Nephron progenitor cell (in vitro differentiated cells): ENCODE data around the gene GPS1.
"Not testable (repeated sequence)": the region's sequence is repeated elsewhere in the genome, so short reads cannot be mapped to it uniquely, and the experiment has no call there.

ENCODE experiments used
- DNase-seq: peaks from one replicate; pipeline ENCODE4 v3.0.0; 2021
- H3K27ac Mint-ChIP-seq: 2 replicates; pipeline ENCODE4 v1.8.0; 2021; ENCODE audit warnings: mild to moderate bottlenecking, moderate library complexity, mixed read lengths
- H3K27me3 Mint-ChIP-seq: 2 replicates; pipeline ENCODE4 v1.8.0; 2021; ENCODE audit warnings: mild to moderate bottlenecking, low read depth, mixed read lengths; ENCODE audit not compliant: poor library complexity
- H3K36me3 Mint-ChIP-seq: 2 replicates; pipeline ENCODE4 v1.8.0; 2021; ENCODE audit warnings: low read depth, mixed read lengths
- H3K4me1 Mint-ChIP-seq: 2 replicates; pipeline ENCODE4 v1.8.0; 2021; ENCODE audit warnings: mixed read lengths
- H3K4me3 Mint-ChIP-seq: 2 replicates; pipeline ENCODE4 v1.8.0; 2021; ENCODE audit warnings: mild to moderate bottlenecking, moderate library complexity, mixed read lengths
- H3K9me3 Mint-ChIP-seq: 2 replicates; pipeline ENCODE4 v1.8.0; 2021; ENCODE audit warnings: mild to moderate bottlenecking, moderate library complexity, mixed read lengths
- TF ChIP-seq, protein P1 (sequence below): fragments of 200-600 bp; sonication (generic); IDR thresholded peaks from 2 replicates; pipeline ENCODE4 v1.5.0; 2021; ENCODE audit warnings: antibody characterized with exemption

Gene GPS1

GRCh38 chr17:82036634-82037091, 15.0 kb upstream of the GPS1 start:
- TF ChIP-seq, protein P1, sequence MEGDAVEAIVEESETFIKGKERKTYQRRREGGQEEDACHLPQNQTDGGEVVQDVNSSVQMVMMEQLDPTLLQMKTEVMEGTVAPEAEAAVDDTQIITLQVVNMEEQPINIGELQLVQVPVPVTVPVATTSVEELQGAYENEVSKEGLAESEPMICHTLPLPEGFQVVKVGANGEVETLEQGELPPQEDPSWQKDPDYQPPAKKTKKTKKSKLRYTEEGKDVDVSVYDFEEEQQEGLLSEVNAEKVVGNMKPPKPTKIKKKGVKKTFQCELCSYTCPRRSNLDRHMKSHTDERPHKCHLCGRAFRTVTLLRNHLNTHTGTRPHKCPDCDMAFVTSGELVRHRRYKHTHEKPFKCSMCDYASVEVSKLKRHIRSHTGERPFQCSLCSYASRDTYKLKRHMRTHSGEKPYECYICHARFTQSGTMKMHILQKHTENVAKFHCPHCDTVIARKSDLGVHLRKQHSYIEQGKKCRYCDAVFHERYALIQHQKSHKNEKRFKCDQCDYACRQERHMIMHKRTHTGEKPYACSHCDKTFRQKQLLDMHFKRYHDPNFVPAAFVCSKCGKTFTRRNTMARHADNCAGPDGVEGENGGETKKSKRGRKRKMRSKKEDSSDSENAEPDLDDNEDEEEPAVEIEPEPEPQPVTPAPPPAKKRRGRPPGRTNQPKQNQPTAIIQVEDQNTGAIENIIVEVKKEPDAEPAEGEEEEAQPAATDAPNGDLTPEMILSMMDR: no peak
- Mint-ChIP-seq H3K36me3 (no peaks in the 10 kb centered on the region), H3K4me3 (peak overlapping the region; percentile 79), H3K4me1 (peaks cover 44% of the 10 kb centered on the region), H3K27me3 (peaks cover 11% of the 10 kb centered on the region), H3K27ac (no peak overlapping the region), H3K9me3 (peaks cover 8% of the 10 kb centered on the region)
- no peak for DNase-seq

GRCh38 chr17:82037092-82037888, 14.4 kb upstream of the GPS1 start, which contains the start of gene DCXR:
TSS of gene DCXR (minus strand) at chr17:82037697. CDS start at chr17:82037682, 15 bp downstream.
- TF ChIP-seq, protein P1: peak; percentile 67
- Mint-ChIP-seq H3K27me3 (peaks cover 11% of the 10 kb centered on the region), H3K4me3 (peak within 1 kb of the TSS; percentile 79), H3K9me3 (peaks cover 8% of the 10 kb centered on the region), H3K27ac (peak within 1 kb of the TSS; percentile 79), H3K36me3 (no peaks in the 10 kb centered on the region), H3K4me1 (peaks cover 45% of the 10 kb centered on the region)
- DNase-seq: peak; percentile 98

DNA sequence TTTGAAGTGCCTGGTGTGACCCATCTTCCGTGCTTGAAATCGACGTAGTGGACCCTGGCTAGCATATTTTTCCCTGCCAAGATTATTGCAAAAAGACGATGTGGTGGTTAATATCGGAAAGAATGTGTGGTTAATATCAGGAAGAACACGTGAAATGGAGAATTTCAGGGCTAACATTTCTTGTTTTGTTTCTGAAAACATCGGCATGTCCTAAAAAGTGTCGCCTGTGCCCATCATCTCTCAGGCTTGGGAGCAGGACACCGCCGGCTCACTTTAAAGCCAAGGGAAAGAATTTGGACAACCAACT, 13.9 kb upstream of the GPS1 start:
- no peak overlapping the region for H3K27ac Mint-ChIP-seq
- H3K4me3 Mint-ChIP-seq: peak overlapping the region; percentile 79
- TF ChIP-seq, protein P1: no peak
- peaks cover 9% of the 10 kb centered on the region for H3K27me3 Mint-ChIP-seq
- no peak for DNase-seq
- peaks cover 46% of the 10 kb centered on the region for H3K4me1 Mint-ChIP-seq
- H3K9me3 Mint-ChIP-seq: peaks cover 8% of the 10 kb centered on the region
- H3K36me3 Mint-ChIP-seq: no peaks in the 10 kb centered on the region

DNA sequence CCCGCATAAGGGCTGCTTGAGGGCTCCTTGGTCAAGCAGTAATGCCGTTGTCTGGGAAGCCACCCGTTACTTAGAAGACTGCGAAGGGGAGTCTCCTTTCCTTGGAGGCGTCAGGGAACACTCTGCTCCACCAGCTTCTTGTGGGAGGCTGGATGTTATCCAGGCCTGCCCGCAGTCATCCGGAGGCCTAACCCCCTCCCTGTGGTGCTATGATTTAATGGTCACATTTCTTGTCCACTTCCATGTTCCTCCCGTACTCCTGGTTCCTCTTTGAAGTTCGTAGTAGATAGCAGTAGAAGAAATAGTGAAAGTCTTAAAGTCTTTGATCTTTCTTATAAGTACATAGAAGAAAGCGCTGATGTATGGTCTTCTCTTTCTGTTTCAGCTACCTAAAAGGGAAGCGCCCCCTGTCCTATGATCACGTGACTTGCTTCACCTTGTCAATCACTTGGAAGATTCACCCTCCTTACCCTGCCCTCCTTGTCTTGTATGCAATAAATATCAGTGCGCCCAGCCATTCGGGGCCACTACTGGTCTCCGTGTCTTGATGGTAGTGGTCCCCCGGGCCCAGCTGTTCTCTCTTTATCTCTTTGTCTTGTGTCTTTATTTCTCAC, 12.8 kb upstream of the GPS1 start:
- H3K4me1 Mint-ChIP-seq: peaks cover 43% of the 10 kb centered on the region
- DNase-seq, H3K9me3 Mint-ChIP-seq, H3K27ac Mint-ChIP-seq, H3K36me3 Mint-ChIP-seq, H3K27me3 Mint-ChIP-seq: not testable (repeated sequence)
- peak overlapping the region; percentile 46 for H3K4me3 Mint-ChIP-seq

DNA sequence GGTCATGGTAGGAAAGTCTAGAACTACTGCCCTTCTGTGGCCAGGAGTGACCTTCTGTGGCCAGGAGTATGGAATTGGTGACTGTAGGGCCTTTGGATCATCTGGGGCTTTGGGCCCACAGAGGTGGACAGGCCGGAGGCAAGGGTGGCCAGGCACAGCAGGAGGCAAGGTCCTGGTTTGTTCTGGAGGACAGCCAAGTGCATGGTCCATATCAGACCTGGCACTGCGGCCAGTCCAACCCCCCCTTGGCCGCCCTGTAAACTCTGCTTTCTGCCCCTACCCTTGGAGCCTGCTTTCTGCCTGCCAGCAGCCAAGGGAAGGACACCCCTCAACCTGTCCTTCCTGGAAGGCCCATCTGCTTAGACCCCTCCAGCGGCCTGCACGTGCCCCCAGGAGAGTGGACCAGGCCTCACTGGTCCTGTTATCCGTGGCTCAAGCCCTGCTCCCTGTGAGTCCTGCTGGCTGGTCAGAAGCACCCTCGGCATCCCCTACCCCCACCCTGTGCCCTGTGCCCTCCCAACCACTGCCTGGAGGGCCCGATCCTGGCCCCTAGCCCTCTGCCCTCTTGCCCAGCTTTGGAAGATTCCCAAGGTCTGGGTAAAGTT, 11.9 kb upstream of the GPS1 start:
- Mint-ChIP-seq H3K4me1 (peaks cover 39% of the 10 kb centered on the region), H3K9me3 (peaks cover 8% of the 10 kb centered on the region), H3K27ac (no peak overlapping the region), H3K4me3 (no peak overlapping the region), H3K27me3 (peaks cover 5% of the 10 kb centered on the region), H3K36me3 (no peaks in the 10 kb centered on the region)
- no peak for DNase-seq
- TF ChIP-seq, protein P1: no peak

DNA sequence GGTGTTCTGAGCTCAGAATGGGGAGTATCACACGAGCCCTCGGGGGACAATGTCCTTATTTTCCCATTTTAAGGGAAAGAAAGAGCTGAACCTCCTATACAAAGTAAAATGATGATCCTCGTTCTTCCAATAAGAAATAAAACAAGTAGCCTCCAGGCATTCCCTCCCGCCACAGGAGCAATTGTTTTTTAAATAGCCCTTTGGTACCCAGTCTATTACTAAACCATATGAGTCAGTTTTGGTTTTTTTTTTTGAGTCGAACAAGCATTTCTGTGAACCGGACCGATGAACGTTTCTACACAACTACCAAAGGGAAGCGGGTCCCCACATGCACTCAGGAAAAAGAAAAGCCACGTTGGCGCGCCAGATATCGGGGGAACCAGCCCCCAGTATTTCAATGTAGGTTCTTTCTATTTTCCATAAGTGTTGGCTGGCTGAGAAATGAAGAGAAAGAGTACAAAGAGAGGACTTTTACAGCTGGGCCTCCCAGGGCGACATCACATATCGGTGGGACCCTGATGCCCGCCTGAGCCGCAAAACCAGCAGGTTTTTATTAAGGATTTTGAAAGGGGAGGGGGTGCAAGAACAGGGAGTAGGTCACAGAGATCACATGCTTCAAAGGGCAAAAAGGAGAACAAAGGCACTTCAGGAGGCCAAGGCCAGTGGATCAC, 10.4 kb upstream of the GPS1 start:
- no peaks in the 10 kb centered on the region for H3K36me3 Mint-ChIP-seq
- H3K9me3 Mint-ChIP-seq: peaks cover 8% of the 10 kb centered on the region
- no peak for DNase-seq
- H3K27me3 Mint-ChIP-seq: peaks cover 5% of the 10 kb centered on the region
- H3K4me1 Mint-ChIP-seq: peaks cover 27% of the 10 kb centered on the region
- H3K4me3 Mint-ChIP-seq: no peak overlapping the region
- TF ChIP-seq, protein P1: no peak
- no peak overlapping the region for H3K27ac Mint-ChIP-seq
